ENCODE results near the gene CNDP1.

- TF ChIP-seq CTCF (IDR thresholded peaks at IDR 0.05) (no peak), POLR2A (IDR thresholded peaks at IDR 0.05) (no peak)
Measured at GRCh38 chr18:74589811-74590210, 55.5 kb downstream of the CNDP1 start.
